ENCODE measurements around the gene RBM17. TPM values are rescaled to one million over a fixed set of nuclear protein-coding genes. Genes with fewer than 3 reads are reported as not detected.

Gene RBM17
- total RNA-seq, 1 experiment from 2014 or later, result 128 TPM

DNA sequence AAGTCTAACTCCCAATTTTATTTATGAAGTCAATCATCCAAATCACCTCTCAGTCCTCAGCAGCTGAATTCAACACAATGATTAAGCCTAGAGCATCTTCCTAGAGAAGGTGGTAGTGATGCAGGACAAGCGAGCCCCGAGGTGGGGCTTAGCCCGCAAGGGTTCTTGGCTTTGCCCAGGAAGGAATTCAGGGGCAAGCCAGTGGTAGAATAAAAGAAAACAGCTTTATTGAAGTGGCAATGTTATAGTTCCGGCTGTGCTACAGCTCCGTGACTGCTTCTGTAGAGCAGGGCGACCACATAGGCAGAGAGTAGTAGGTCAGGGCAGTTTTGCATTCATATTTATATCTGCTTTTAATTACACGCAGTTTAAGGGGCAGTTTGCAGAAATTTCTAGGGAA lies 44.8 kb upstream of the RBM17 start:
- TF ChIP-seq, protein P1, sequence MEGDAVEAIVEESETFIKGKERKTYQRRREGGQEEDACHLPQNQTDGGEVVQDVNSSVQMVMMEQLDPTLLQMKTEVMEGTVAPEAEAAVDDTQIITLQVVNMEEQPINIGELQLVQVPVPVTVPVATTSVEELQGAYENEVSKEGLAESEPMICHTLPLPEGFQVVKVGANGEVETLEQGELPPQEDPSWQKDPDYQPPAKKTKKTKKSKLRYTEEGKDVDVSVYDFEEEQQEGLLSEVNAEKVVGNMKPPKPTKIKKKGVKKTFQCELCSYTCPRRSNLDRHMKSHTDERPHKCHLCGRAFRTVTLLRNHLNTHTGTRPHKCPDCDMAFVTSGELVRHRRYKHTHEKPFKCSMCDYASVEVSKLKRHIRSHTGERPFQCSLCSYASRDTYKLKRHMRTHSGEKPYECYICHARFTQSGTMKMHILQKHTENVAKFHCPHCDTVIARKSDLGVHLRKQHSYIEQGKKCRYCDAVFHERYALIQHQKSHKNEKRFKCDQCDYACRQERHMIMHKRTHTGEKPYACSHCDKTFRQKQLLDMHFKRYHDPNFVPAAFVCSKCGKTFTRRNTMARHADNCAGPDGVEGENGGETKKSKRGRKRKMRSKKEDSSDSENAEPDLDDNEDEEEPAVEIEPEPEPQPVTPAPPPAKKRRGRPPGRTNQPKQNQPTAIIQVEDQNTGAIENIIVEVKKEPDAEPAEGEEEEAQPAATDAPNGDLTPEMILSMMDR (IDR thresholded peaks at IDR 0.05; ENCODE audit: unreplicated experiment), result no peak
- Mint-ChIP-seq H3K36me3 (ENCODE audit: insufficient read depth, unreplicated experiment) (no peaks in the 10 kb centered on the region), H3K4me3 (ENCODE audit: unreplicated experiment) (no peak overlapping the region), H3K27ac (ENCODE audit: low read depth, unreplicated experiment) (no peak overlapping the region), H3K27me3 (ENCODE audit: insufficient read depth, unreplicated experiment) (peaks cover 90% of the 10 kb centered on the region), H3K9me3 (ENCODE audit: unreplicated experiment) (peaks cover 3% of the 10 kb centered on the region), H3K4me1 (ENCODE audit: insufficient read depth, unreplicated experiment) (no peaks in the 10 kb centered on the region)
- ChIA-PET POLR2A (no interaction called here), CTCF (no interaction called here)
- intact Hi-C loops (cut with micrococcal nuclease), result no loop called here
- no TSS peak for BruUV-seq (replicated peaks)
- DNase-seq (ENCODE audit: unreplicated experiment), result no peak

DNA sequence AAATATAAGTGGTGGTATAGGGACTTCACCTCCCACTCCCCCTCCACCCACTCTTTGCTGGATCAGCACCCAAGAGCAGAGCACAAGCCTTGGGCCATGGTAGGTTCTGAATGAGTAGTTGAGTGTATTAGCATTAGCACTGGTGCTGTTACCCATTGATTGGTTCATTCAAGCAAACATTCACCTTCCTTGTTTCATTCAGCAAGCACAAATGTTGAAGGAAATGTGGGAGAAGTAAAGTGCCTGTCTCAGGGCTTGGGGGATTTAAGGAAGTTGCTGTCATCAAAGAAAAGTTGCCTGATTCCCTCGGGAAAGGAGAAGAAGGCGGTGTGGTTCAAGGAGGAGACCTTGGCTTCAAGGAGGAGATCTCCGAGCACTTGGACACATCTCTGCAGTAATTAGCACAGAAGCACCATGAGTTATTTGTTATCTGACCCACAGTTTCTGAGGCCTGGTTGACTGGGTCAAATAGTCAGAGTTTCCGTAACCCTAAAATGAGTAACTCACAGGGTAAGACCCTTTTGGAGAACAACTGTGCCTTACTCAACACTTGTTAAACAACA lies 44.0 kb upstream of the RBM17 start:
- peaks cover 90% of the 10 kb centered on the region for H3K27me3 Mint-ChIP-seq (ENCODE audit: insufficient read depth, unreplicated experiment)
- intact Hi-C loops (cut with micrococcal nuclease), result no loop called here
- no peaks in the 10 kb centered on the region for H3K36me3 Mint-ChIP-seq (ENCODE audit: insufficient read depth, unreplicated experiment)
- DNase-seq (ENCODE audit: unreplicated experiment), result no peak
- TF ChIP-seq, protein P1 (IDR thresholded peaks at IDR 0.05; ENCODE audit: unreplicated experiment), result no peak
- no peaks in the 10 kb centered on the region for H3K9me3 Mint-ChIP-seq (ENCODE audit: unreplicated experiment)
- no peak overlapping the region for H3K4me3 Mint-ChIP-seq (ENCODE audit: unreplicated experiment)
- no peak overlapping the region for H3K27ac Mint-ChIP-seq (ENCODE audit: low read depth, unreplicated experiment)
- ChIA-PET CTCF (no interaction called here), POLR2A (no interaction called here)
- no peaks in the 10 kb centered on the region for H3K4me1 Mint-ChIP-seq (ENCODE audit: insufficient read depth, unreplicated experiment)
- BruUV-seq (replicated peaks), result no TSS peak

DNA sequence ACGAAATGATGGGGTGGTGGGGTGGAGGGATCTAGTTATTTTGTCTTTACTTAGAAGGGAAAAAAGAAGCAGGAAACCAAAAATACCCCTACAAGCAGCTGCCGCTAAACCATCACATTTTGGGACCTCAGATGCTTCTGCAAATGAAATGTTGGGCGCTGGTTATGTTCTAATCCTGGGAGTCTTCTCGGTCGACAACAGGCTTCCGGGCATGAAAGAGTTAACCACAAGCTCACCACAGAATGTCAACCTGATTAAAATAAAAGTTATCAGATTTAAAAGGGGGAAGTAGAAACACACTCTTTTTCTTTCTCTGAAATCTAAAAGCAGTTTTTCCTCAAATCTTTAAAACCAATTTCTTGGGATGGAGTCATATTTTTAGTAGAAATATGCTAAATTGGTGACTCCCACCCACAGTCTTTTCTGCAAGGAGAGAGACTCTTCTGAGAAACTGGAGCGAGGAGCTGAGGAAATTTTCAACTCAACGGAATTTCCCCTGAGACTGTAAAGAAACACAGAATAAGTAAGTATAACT lies 43.5 kb upstream of the RBM17 start:
- no TSS peak for BruUV-seq (replicated peaks)
- Mint-ChIP-seq H3K4me3 (ENCODE audit: unreplicated experiment) (no peak overlapping the region), H3K9me3 (ENCODE audit: unreplicated experiment) (no peaks in the 10 kb centered on the region), H3K4me1 (ENCODE audit: insufficient read depth, unreplicated experiment) (peaks cover under 1% of the 10 kb centered on the region), H3K27ac (ENCODE audit: low read depth, unreplicated experiment) (no peak overlapping the region), H3K36me3 (ENCODE audit: insufficient read depth, unreplicated experiment) (no peaks in the 10 kb centered on the region), H3K27me3 (ENCODE audit: insufficient read depth, unreplicated experiment) (peaks cover 90% of the 10 kb centered on the region)
- ChIA-PET CTCF (no interaction called here), POLR2A (no interaction called here)
- intact Hi-C loops (cut with micrococcal nuclease), result no loop called here
- DNase-seq (ENCODE audit: unreplicated experiment), result no peak
- TF ChIP-seq, protein P1 (IDR thresholded peaks at IDR 0.05; ENCODE audit: unreplicated experiment), result no peak

DNA sequence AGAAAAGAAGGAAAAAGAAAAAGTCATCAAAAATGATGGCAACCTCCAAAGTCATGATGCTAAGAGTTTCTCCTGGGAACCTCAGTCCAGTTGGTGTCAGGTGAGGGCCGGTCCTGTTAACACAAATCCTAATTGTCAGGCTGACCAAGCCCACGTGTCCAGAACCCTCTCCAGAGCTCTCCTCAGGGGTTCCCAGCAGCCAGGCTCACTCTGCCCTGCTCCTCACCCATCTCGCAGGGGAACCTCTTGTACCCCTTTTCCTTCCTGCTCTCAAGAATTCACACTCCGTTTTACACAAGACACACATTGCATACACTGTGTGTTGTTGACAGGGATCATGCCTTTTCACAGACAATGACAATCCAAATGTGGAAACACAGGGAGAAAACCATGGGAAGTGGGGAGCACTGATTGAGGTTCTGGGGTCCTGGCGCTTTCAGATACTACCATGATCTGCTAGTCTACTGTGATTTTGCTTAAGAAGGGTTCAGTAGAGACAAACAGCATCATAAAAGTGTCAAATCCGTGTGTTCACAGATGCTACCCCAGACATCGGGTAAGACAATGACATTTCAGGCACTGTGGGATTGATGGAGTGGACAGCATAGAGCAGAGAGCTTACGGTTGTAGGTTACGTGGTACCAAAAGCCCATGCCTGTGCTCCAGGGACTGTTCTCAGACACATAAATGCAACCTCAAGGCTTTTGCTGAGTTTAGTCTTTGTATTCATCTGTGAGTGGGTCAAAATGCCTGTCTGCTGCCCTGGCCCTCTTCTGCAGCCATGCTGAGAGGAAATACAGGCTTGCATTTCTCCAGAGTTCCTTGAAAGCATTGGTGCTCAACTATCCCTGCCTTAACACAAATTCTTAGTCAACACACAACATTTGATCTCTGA lies 42.7 kb upstream of the RBM17 start:
- POLR2A ChIA-PET, result no interaction called here
- no peak overlapping the region for H3K4me3 Mint-ChIP-seq (ENCODE audit: unreplicated experiment)
- H3K36me3 Mint-ChIP-seq (ENCODE audit: insufficient read depth, unreplicated experiment), result no peaks in the 10 kb centered on the region
- no peaks in the 10 kb centered on the region for H3K9me3 Mint-ChIP-seq (ENCODE audit: unreplicated experiment)
- H3K27me3 Mint-ChIP-seq (ENCODE audit: insufficient read depth, unreplicated experiment), result peaks cover 96% of the 10 kb centered on the region
- TF ChIP-seq, protein P1 (IDR thresholded peaks at IDR 0.05; ENCODE audit: unreplicated experiment), result no peak
- intact Hi-C loops (cut with micrococcal nuclease), result no loop called here
- H3K27ac Mint-ChIP-seq (ENCODE audit: low read depth, unreplicated experiment), result no peak overlapping the region
- BruUV-seq (replicated peaks), result no TSS peak
- DNase-seq (ENCODE audit: unreplicated experiment), result no peak
- H3K4me1 Mint-ChIP-seq (ENCODE audit: insufficient read depth, unreplicated experiment), result peaks cover 6% of the 10 kb centered on the region
- CTCF ChIA-PET, result no interaction called here
